GM18526 (cell line): ENCODE measurements around the gene PSMF1.

Experiments used
- POLR2A ChIP-seq: IDR thresholded peaks from 3 replicates; pipeline ENCODE4 v1.6.1; 2011; ENCODE audit not compliant: insufficient read length; ENCODE audit errors: extremely low read depth

Gene PSMF1

DNA sequence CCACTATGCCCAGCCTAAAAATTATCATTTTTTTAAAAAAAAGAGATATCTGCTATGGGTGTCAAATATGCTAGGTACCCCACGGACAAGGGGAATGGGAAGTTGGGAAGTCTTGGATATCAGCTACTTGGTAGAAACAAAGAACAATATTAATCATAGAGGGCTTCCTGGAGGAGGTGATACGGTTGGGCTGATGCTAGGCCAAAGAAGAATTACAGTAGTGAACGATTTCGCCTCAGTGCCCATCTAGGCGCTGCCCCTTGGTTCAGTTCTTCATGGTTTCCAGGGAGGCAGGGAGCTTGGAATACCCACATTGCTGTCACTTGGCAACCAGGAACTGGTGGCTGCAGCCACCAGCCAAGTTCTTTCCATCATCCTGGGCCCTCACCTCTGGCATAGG is 5.5 kb upstream of the PSMF1 start:
- TF ChIP-seq POLR2A = no peak

DNA sequence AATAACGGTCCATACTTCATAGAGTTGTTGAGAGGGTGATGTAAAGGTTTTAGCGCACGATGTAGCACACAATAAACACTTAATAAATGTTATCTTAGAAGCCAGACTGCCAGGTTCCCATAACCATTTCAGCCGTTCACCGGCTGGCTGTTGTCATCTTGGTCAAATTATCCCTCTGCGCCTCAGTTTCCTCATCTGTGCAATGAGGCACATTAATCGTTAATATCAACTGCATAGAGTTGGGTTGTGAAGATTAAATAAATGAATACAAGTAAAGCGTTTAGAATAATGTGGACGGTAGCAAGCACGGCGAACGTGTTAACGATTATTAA is 432 bp upstream of the PSMF1 start:
- TF ChIP-seq POLR2A = no peak

DNA sequence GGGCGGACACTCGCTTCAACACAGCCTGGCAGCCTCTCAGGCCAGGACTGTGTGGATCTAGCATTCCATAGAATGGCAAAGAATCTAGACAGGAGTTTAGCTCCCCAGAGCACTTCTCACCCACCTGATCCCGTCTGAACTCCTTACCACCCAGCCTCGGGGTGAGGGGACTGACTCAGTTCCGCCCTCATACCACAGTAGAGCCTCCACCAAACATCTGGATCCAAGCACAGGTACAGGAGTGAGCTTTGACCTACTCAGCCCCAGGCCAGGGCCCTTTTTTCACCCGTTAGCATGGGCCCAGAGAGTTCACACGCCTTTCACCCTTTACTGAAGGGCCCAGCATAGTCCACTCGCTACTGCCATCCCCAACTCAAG is 715 bp downstream of the PSMF1 start:
- TF ChIP-seq POLR2A = no peak

DNA sequence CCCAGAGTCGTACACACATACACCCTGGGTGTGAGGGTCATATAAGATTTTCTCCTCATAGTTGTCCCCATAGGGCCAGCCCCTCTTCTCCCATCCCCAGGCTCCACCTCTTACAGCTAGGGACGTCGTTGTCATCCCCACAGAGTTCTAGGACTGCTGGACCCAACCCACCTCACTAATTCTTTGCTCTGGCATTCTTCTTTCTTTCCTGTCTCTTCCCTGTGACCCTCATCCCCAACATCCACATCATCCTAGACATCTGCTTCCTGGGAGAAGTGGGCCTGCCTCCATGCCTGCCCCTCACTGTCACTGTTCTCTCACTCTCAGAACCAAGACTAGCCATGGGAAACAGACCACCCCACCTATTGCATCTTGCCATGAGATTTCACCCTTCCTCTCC is 1.1 kb downstream of the PSMF1 start:
- TF ChIP-seq POLR2A = no peak

DNA sequence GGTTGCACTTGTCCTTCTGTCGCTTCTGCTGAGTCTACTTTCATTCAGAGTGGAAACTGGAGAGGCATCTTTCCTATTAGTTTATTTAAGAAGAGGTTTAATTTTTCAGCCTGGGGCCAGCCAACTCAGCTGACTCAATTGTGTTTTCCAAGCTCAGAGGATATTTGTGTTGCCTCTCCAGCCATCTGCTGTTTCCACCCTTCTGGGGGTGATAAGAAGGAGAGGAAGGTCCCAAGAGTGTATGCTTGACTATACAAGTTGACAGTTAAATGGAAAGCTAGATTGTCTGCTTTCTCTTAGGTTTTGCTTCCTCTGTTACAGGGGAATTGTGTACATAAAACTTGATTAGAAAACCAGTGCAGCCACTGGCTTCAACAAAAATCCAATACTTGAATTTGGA is 3.0 kb downstream of the PSMF1 start:
- no peak for TF ChIP-seq POLR2A

DNA sequence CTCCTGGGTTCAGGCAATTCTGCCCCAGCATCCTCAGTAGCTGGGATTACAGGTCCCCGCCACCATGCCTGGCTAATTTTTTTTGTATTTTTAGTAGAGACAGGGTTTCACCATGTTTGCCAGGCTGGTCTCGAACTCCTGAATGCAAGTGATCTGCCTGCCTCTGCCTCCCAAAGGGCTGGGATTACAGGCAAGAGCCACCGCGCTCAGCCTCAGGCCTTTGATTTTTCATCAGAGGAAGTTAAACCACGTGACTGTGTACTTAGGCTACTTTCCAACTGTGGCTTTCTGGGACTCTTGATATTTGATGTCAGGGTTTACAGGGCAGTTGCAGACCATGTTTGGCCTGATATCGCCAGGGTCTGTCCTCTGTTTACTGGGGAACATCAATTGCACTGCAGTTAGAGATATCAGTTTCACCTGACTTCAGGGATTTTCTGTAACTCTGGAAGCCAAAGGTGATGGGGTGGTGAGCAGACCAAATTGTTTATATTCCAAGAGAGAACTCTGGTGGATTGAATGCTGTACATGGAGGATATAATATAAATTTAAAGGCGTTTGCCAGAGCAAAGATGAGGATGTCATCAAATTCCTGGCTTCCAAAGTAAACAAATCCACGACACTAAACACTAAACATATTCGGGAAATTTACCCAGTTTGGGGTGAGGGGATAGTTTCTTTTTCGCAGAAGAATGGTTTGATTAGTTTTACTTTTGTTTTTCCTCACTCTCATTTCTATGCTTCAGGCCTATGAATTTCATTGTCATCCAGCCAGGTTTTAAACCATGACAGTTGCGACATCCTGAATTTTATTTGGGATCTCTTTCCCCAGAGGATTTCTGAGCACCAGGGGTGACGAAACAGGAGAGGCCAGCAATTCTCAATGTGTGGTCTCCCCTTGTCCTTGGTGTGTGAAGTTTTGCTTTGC is 4.2 kb downstream of the PSMF1 start:
- TF ChIP-seq POLR2A = no peak

DNA sequence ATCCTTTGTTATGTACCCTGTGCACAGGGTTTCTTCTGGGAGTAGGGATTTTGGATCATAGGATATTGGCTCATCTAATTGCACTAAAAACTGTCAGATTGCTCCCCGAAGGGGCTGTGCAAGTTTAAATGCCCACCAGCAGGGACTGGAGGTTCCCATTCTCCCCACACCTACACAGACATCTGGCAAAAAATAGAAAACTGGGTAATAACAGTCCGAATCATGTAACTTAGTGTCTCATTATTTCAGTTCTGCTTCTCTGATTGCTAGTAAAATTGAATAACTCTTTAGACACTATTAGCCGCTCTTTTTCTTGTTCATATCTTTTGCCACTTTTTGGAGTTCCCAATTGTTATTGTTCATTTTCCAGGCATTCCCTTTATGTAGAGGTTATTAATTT is 5.3 kb downstream of the PSMF1 start:
- TF ChIP-seq POLR2A = no peak

DNA sequence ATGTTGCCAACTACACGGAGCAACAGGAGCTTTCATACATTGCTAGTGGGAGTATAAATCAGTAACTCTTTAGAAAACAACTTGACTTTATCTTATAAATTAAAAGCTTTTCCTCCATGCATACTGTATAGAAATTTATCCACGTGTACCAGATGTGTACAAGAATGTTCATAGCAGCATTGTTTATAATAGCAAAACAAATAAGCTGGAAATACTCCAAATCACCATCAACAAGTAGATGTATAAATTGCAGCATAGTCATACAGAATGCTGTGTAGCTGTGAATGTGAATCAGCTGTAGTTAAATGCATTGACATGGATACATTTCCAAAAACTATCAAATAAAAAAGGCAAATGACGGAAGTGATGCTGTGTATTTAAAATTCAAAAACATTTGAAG is 6.0 kb downstream of the PSMF1 start:
- TF ChIP-seq POLR2A = no peak

DNA sequence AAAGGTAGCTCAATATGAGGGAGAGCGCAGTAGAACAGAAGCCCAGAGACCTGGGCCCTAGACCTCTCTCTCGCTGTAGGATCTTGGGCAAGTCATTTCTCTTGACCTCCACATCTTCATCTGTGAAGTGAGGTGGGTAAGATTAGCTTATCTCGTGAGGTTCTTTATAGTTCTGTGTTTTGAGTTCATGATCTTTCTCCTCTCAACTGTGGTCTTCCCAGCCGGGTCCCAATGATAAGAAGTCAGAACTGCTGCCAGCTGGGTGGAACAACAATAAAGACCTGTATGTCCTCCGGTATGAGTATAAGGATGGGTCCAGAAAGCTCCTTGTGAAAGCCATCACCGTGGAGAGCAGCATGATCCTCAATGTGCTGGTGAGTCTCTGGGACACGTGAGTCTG is 6.9 kb downstream of the PSMF1 start:
- no peak for TF ChIP-seq POLR2A

DNA sequence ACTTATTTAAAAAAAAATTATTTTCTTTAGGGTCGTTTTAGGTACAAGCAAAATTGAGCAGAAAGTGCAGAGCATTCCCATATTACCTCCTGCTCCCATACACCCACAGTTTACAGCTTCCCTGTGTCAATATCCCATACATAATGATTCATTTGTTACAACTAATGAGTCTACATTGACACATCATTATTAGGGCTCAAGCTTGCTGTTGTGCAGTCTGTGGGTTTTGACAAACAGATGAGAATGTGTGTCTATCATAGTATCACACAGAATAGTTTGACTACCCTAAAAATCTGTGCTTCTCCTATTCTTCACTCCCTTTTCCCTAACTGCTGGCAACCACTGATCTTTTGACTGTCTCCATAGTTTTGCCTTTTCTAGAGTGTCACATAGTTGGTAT is 9.4 kb downstream of the PSMF1 start:
- TF ChIP-seq POLR2A = no peak

DNA sequence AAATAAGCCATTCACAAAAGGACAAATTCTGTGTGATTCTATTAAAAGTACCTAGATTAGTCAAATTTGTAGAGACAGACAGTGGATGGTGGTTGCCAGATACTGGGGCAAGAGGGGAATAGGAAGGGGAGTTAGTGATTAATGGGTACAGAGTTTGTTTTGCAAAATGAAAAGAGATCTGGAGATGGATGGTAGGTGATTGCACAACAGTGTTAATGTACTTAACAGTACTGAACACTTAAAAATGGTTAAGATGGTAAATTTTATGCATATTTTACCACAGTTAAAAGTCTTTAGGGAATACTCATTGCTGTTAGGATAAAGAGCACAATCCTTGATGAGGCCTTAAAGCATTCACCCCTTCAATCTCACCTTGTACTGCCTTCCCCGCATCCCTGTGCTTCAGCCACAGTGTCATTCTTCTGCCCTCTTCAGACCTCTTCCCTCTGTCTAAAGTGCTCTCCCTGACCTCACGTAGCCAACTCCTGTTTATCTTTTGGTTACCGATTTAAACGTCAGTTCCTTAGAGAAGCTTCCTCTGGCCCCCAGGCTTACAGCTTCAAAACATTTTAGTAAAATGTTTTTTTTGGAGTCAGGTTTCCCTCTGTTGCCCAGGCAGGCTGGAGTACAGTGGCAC is 11.8 kb downstream of the PSMF1 start:
- TF ChIP-seq POLR2A = no peak

DNA sequence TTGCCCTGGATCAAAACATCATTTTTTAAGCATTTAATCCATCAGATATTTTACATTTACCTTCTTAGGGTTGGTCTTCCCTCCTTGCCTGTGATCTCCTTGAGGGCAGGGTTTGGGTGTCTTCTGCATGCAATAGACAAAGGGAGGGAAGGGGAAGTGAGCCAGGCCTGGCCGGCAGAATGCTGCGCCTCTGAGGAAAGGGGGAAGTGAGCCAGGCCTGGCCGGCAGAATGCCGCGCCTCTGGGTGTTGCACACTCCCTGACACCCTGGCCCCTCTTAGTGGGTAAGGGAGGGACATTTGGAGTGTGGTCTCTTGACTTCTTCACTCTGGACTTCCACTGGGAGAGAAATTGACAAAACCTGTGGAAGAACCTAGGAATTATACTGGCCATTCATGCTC is 12.4 kb downstream of the PSMF1 start:
- no peak for TF ChIP-seq POLR2A

DNA sequence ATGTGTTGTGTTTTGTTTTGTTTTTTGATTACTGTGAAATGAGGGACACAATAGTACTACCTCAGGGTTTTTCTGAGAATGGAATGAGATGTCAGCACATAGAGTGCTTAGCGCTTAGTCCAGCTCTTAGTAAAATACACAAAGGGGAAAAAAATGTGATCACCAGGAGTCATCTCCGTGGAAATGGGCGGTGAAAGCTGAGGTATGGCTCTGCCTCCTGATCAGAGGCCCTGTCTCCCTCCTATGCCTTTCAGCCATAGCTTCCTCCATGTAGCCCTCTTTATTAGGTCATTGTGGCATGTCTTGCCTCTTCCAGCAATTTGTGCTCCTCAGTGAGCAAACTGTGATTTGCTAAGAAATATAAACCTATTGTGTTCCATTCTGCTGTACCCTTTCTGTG is 13.0 kb downstream of the PSMF1 start:
- no peak for TF ChIP-seq POLR2A

DNA sequence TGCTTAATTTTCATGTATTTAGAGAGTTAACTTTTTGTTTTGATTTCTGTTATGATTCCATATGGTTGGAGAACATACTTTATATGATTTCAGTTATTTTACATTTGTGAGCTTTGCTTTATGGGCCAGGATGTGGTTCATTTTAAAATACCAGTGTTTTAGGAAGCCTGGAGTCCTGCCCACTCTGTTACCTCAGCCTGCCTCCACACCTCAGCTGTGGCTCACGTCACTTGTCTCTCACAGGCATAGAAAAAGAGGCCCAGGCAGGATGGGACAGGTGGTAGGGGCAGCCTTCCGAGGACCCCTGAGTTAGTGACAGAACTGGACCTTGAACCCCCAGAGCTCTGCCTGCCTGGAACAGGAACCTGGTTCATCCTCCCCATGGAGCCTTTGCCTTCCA is 16.0 kb downstream of the PSMF1 start:
- TF ChIP-seq POLR2A = no peak

DNA sequence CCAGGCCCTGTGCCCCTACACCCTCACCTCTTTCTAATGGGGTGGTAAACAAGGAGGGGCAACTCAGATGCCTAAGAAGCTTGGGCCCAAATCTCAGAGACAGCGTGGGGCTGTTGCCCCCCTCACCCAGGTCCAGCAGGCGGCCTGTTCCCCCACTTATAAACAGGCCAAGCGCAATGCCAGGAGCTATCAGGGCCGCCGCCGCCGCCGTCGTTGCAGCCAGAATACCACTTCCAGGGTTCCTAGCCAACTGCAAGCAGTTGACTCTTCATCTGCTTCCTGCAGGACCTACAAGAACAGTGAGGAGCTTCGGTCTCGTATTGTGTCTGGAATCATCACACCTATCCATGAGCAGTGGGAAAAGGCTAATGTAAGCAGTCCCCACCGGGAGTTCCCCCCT is 16.4 kb downstream of the PSMF1 start:
- TF ChIP-seq POLR2A = no peak

DNA sequence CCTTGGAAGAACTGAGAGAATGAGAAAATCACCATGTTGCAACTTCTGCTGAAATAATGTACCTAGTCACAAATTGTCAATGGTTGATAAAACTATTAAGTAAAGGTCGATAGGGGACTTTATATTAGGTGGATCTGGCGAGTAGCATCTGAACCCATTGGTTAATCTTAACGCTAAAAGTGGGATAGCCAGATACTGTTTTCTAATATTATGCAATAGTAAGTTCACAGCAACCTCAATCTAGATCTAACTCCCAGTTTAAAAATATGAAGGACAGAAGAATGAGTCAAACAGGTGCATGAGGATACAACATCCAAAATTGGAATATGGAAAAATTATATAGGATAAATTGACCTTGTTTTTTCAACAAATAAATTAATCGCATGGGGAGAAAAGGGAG is 18.8 kb downstream of the PSMF1 start:
- TF ChIP-seq POLR2A = no peak

DNA sequence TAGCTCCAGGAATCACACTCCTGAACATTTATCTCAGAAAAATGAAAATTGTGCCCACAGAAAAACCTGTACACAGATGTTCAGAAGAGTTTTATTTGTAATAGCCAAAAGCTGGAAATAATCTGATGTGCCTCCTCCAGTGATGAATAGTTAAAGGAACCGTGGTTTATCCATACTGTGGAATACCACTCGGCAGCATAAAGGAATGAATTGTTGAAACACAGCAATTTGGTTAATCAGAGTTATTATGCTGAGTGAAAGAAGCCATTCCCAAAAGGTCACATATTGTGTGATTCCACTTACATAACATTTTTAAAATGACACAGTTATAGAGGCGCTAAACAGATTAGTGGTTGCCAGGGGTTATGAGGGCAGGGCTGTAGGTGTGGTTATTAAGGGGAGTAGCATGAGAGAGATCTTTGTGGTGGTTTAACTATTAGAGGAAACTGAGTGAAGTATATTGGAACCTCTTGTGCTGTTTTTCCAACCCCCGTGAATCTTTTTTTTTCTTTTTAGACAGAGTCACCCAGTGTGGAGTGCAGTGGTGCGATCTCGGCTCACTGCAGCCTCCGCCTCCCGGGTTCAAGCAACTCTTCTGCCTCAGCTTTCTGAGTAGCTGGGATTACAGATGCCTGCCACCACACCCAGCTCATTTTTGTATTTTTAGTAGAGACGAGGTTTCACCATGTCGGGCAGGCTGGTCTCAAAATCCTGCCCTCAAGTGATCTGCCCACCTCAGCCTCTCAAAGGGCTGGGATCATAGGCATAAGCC is 26.2 kb downstream of the PSMF1 start:
- no peak for TF ChIP-seq POLR2A

DNA sequence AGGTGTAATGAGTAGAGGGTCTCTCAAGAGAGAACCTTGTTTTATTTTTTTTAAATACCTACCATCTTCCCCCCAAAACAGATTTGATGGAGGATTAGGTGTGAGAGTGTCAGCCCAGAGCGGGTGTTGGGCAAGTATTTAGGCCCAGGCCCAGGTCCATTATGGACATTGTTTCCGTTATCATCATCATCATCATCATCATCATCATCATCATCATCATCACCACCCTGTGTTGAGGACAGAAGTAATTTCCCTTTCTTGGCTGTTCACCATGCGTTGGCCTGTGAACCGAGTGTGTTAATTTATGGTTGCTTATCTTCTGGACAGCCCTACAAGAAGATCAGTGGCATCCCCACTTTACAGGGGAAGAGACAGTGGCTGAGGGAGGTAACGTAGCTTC is 28.6 kb downstream of the PSMF1 start:
- no peak for TF ChIP-seq POLR2A
